ENCODE measurements around the gene ZBTB20.

ZBTB20 gene

DNA sequence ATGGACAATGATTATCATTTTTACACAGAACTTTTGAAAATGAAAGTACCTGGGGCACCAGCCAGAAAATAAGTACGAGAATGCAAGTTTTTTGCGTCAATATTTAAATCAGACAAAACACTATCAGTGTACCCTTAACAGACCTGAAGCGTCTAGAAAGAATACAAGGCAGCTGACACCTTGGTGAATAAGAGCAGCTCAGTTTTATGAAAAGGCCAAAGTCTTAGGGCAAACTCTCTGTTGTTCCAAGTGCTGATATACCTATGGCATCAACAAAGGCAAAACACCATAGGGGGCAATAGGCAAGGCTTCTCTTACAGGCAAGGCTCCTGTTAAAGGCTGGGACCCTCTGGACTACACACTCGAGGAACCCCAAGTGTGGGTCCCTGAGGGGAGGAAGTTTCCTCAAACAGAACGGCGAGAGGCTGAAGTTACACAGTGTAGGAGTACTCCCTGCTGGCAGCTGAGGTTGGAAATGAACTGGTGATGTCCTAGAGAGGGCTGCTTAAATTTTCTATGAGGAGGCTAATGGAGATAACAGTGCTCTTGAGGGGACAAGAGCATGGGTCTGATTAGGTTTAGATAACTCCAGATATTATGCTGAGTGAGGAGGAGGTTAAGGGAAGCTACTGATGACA is 562.2 kb downstream of the ZBTB20 start:
- no peak overlapping the region for H3K9ac ChIP-seq (ENCODE audit: low read depth, low read length)
- H3K4me1 ChIP-seq (ENCODE audit: control insufficient read depth, insufficient read depth, low read length), result no peaks in the 10 kb centered on the region
- no peak overlapping the region for H3K4me3 ChIP-seq (ENCODE audit: low read depth, low read length)

DNA sequence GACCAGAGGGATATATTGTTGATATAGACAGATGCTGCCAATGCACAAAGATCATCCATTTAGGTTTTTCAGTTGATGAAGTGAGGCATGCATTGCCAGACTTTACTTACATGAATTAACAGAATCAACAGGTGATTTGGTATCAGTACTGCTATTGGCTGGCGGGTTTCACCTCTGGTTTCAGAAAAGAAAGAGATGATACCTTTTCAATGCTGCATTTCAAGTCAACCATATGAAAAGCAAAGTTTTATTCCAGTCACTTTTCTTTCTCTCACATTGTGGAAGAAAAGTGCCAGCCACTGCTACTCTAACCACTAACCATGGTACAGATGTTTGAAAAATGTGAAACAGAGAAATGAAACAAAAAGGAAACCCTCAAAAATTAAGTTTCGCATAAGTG is 564.2 kb downstream of the ZBTB20 start:
- Histone ChIP-seq H3K9me3 (ENCODE audit: control insufficient read depth, insufficient read depth, low read length) (no peaks in the 10 kb centered on the region), H3K9ac (ENCODE audit: low read depth, low read length) (no peak overlapping the region), H3K27me3 (ENCODE audit: control insufficient read depth, insufficient read depth, low read length) (no peaks in the 10 kb centered on the region), H3K4me3 (ENCODE audit: low read depth, low read length) (no peak overlapping the region), H3K4me1 (ENCODE audit: control insufficient read depth, insufficient read depth, low read length) (no peaks in the 10 kb centered on the region), H3K36me3 (ENCODE audit: control insufficient read depth, insufficient read depth, low read length) (no peaks in the 10 kb centered on the region)

More for the DNA sequence above, 562.2 kb downstream of the ZBTB20 start:
- Histone ChIP-seq H3K36me3 (ENCODE audit: control insufficient read depth, insufficient read depth, low read length) (no peaks in the 10 kb centered on the region), H3K27me3 (ENCODE audit: control insufficient read depth, insufficient read depth, low read length) (no peaks in the 10 kb centered on the region), H3K9me3 (ENCODE audit: control insufficient read depth, insufficient read depth, low read length) (no peaks in the 10 kb centered on the region)

DNA sequence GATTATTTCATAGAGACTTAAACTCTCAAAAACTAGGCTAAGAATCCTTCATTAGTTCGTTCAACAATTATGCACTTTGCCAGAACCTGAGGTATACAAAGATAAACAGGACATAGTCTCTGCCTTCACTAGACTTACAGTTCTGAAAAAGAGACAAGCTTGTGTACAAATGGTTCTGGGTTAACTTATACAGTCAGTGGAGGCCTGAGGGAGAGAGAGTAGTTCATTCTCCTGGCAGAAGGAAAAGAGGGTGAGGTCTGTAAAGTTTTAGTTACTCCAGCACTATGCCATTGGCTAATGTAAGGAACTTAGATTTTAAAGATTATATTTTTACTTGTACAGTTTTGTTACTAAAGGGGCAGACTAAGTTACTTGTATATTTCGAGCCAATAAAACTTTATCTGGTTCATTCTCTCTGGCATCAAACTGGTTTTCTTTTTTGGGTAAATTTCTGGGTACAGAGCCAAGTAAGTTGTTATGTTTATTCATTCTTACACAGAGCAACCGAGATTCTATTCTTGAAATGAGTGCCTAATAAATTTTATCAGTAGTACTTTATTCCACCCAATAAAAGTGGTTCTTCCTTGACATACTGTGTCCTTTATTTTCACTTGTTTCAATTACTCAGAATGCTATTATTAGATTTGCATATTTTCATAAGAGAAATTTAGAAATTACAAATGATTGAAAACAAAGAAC is 574.6 kb downstream of the ZBTB20 start:
- Histone ChIP-seq H3K9ac (ENCODE audit: low read depth, low read length) (no peak overlapping the region), H3K4me1 (ENCODE audit: control insufficient read depth, insufficient read depth, low read length) (peaks cover 15% of the 10 kb centered on the region), H3K4me3 (ENCODE audit: low read depth, low read length) (no peak overlapping the region), H3K9me3 (ENCODE audit: control insufficient read depth, insufficient read depth, low read length) (no peaks in the 10 kb centered on the region), H3K36me3 (ENCODE audit: control insufficient read depth, insufficient read depth, low read length) (no peaks in the 10 kb centered on the region), H3K27me3 (ENCODE audit: control insufficient read depth, insufficient read depth, low read length) (no peaks in the 10 kb centered on the region)

DNA sequence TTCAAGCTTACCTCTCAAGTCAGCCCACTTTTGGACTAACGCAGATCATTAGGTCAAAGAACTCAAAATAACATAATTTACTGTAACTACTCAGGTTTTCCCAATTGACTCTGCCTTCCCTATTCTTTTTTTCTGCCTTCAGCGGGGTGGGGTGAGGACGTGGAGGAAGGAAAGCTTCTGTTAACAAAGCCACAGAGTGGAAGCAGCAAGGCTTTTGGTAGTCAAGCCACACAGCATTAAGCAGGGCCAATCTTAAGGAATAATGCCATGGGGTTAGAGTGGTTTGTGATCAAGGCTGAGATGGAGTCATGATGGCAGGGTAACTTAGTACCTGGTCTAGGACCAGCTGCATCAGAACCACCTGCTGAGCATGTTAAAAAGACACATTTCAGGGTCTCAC is 575.7 kb downstream of the ZBTB20 start:
- Histone ChIP-seq H3K9ac (ENCODE audit: low read depth, low read length) (no peak overlapping the region), H3K36me3 (ENCODE audit: control insufficient read depth, insufficient read depth, low read length) (no peaks in the 10 kb centered on the region), H3K9me3 (ENCODE audit: control insufficient read depth, insufficient read depth, low read length) (no peaks in the 10 kb centered on the region), H3K4me3 (ENCODE audit: low read depth, low read length) (no peak overlapping the region), H3K4me1 (ENCODE audit: control insufficient read depth, insufficient read depth, low read length) (peaks cover 17% of the 10 kb centered on the region), H3K27me3 (ENCODE audit: control insufficient read depth, insufficient read depth, low read length) (no peaks in the 10 kb centered on the region)

DNA sequence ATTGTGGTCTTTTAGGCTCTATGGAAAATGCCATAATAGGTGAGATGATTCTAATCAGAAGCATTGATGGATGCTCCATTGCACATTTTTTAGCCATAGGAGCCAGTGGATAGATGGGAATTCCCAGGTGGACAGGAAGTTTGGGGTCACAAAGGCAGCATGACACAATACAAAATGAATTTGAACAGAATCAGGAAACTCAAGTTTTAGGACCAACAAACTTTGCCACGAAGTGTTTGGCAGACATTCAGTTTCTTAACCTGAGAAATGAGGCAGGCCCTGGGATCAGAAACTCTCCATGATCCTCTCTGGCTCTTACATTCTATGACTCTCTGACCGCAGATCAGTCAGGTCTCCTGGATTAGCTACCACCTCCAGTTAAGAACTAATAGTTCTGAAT is 577.9 kb downstream of the ZBTB20 start:
- Histone ChIP-seq H3K27me3 (ENCODE audit: control insufficient read depth, insufficient read depth, low read length) (no peaks in the 10 kb centered on the region), H3K9ac (ENCODE audit: low read depth, low read length) (no peak overlapping the region), H3K9me3 (ENCODE audit: control insufficient read depth, insufficient read depth, low read length) (no peaks in the 10 kb centered on the region), H3K4me3 (ENCODE audit: low read depth, low read length) (no peak overlapping the region), H3K36me3 (ENCODE audit: control insufficient read depth, insufficient read depth, low read length) (no peaks in the 10 kb centered on the region), H3K4me1 (ENCODE audit: control insufficient read depth, insufficient read depth, low read length) (peaks cover 28% of the 10 kb centered on the region)

- no peak overlapping the region for H3K9ac ChIP-seq (ENCODE audit: low read depth, low read length)
- H3K4me3 ChIP-seq (ENCODE audit: low read depth, low read length), result no peak overlapping the region
- H3K9me3 ChIP-seq (ENCODE audit: control insufficient read depth, insufficient read depth, low read length), result no peaks in the 10 kb centered on the region
- no peaks in the 10 kb centered on the region for H3K27me3 ChIP-seq (ENCODE audit: control insufficient read depth, insufficient read depth, low read length)
- H3K36me3 ChIP-seq (ENCODE audit: control insufficient read depth, insufficient read depth, low read length), result no peaks in the 10 kb centered on the region
- H3K4me1 ChIP-seq (ENCODE audit: control insufficient read depth, insufficient read depth, low read length), result peaks cover 28% of the 10 kb centered on the region
Measured at GRCh38 chr3:114567771-114568170, 579.3 kb downstream of the ZBTB20 start.

DNA sequence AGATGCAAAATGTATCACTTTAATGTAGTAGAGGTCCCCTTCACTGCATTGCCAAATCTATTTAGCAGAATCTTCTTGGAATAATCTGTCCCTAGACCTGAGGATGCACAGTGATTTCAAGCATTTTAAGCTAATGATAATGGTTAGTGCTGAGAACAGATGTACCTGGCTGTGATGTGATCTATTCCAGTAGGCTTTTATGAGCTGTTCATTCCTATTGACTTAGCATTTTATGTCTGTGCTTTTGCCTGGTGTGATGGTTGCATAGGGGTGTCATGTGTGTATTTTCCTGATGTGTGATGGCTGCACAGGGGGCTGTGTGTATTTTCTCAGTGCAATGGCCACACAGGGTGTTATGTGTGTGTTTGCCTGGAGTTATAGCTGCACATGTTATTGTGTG is 580.3 kb downstream of the ZBTB20 start:
- H3K4me1 ChIP-seq (ENCODE audit: control insufficient read depth, insufficient read depth, low read length), result peaks cover 25% of the 10 kb centered on the region
- H3K9me3 ChIP-seq (ENCODE audit: control insufficient read depth, insufficient read depth, low read length), result no peaks in the 10 kb centered on the region
- no peak overlapping the region for H3K9ac ChIP-seq (ENCODE audit: low read depth, low read length)
- no peaks in the 10 kb centered on the region for H3K27me3 ChIP-seq (ENCODE audit: control insufficient read depth, insufficient read depth, low read length)
- H3K36me3 ChIP-seq (ENCODE audit: control insufficient read depth, insufficient read depth, low read length), result no peaks in the 10 kb centered on the region
- H3K4me3 ChIP-seq (ENCODE audit: low read depth, low read length), result no peak overlapping the region

DNA sequence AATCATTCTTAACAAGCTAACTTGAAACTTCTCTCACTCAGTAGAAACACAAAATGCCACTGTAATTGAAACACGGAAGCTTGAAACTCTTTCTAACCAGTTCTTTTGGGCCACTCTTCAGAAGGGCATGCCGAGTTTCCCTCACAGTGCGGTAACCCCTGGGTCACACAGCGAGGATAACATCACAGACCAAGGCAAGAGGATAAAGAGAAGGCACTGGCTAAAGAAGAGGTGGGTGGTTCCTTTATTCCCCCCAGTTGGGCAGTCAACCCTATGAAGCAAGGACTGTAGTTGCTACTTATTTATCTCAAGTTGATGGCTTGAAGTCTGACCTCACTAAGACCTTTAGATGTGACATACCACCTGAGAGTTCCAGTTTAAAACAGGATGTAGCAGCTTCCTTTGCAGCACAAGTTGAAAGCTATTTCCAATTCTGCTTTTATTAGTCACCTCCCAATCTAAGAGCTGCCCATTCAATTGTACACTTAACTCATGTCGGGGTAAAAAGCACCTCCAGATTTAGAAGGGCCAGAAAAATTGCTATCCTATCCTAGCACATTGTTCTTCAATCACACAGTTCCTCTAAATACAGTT is 580.8 kb downstream of the ZBTB20 start:
- no peak overlapping the region for H3K9ac ChIP-seq (ENCODE audit: low read depth, low read length)
- H3K4me1 ChIP-seq (ENCODE audit: control insufficient read depth, insufficient read depth, low read length), result peaks cover 20% of the 10 kb centered on the region
- no peaks in the 10 kb centered on the region for H3K27me3 ChIP-seq (ENCODE audit: control insufficient read depth, insufficient read depth, low read length)
- no peaks in the 10 kb centered on the region for H3K9me3 ChIP-seq (ENCODE audit: control insufficient read depth, insufficient read depth, low read length)
- no peak overlapping the region for H3K4me3 ChIP-seq (ENCODE audit: low read depth, low read length)
- H3K36me3 ChIP-seq (ENCODE audit: control insufficient read depth, insufficient read depth, low read length), result no peaks in the 10 kb centered on the region

DNA sequence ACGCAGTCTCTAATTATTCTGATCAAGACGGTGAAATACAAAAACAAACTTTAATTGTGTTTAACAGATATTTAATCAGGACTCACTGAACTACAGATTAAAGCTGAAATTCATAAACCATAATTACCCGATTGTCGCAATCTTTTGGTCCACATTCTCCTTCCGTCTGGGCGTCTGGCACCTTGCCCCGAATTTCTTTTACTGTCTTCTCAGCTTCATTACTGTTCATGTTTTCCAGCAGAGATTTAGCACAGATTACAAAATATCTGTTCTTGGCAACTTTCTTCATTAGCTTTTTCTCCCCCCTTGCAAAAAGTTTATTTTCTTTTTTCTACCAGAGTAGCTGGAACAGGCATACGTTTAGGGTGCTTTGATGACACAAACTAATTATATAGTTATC is 581.9 kb downstream of the ZBTB20 start:
- H3K9me3 ChIP-seq (ENCODE audit: control insufficient read depth, insufficient read depth, low read length), result no peaks in the 10 kb centered on the region
- no peak overlapping the region for H3K4me3 ChIP-seq (ENCODE audit: low read depth, low read length)
- H3K9ac ChIP-seq (ENCODE audit: low read depth, low read length), result no peak overlapping the region
- peaks cover 17% of the 10 kb centered on the region for H3K4me1 ChIP-seq (ENCODE audit: control insufficient read depth, insufficient read depth, low read length)
- H3K27me3 ChIP-seq (ENCODE audit: control insufficient read depth, insufficient read depth, low read length), result no peaks in the 10 kb centered on the region
- no peaks in the 10 kb centered on the region for H3K36me3 ChIP-seq (ENCODE audit: control insufficient read depth, insufficient read depth, low read length)

DNA sequence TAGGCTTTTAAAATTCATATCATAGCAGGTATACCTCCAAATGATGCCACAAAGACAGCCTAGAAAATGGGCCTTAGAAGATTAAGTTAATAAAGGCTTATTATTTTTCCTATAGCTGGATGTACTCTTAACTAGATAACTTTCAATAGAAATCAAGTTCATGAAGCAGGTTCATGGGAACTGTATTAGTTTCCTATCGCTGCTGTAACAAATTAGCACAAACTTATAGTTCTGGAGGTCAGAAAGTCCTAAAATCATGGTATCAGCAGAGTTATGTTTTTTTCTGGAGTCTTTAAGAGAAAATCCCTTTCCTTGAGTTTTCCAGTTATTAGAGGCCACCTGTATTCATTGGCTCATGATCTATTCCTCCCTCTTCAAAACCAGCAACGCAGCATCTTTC is 583.4 kb downstream of the ZBTB20 start:
- H3K4me3 ChIP-seq (ENCODE audit: low read depth, low read length), result no peak overlapping the region
- H3K9ac ChIP-seq (ENCODE audit: low read depth, low read length), result no peak overlapping the region
- H3K4me1 ChIP-seq (ENCODE audit: control insufficient read depth, insufficient read depth, low read length), result peaks cover 17% of the 10 kb centered on the region
- H3K27me3 ChIP-seq (ENCODE audit: control insufficient read depth, insufficient read depth, low read length), result no peaks in the 10 kb centered on the region
- H3K36me3 ChIP-seq (ENCODE audit: control insufficient read depth, insufficient read depth, low read length), result no peaks in the 10 kb centered on the region
- H3K9me3 ChIP-seq (ENCODE audit: control insufficient read depth, insufficient read depth, low read length), result no peaks in the 10 kb centered on the region

- Histone ChIP-seq H3K4me3 (ENCODE audit: low read depth, low read length) (no peak overlapping the region), H3K27me3 (ENCODE audit: control insufficient read depth, insufficient read depth, low read length) (no peaks in the 10 kb centered on the region), H3K4me1 (ENCODE audit: control insufficient read depth, insufficient read depth, low read length) (peaks cover 13% of the 10 kb centered on the region), H3K36me3 (ENCODE audit: control insufficient read depth, insufficient read depth, low read length) (no peaks in the 10 kb centered on the region), H3K9ac (ENCODE audit: low read depth, low read length) (no peak overlapping the region), H3K9me3 (ENCODE audit: control insufficient read depth, insufficient read depth, low read length) (no peaks in the 10 kb centered on the region)
Measured at GRCh38 chr3:114562557-114562956, 584.5 kb downstream of the ZBTB20 start.

DNA sequence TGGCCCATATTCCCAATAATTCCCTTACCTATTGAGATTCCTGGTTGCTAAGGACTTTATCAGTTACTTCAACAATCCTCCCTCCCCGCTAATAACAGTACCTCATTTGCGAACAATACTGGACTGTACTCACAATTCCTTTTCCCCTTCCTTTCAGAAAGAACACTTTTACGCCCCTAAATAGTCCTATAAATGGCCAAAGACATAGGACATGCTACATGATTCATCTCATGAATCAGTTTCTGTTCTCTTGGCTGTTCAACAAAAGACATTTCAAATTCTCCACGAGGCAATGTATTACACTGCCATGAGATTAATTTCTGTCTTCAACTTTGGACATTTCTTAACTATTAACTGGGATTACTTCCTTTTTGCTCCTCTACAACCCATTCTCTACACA is 588.8 kb downstream of the ZBTB20 start:
- Histone ChIP-seq H3K36me3 (ENCODE audit: control insufficient read depth, insufficient read depth, low read length) (no peaks in the 10 kb centered on the region), H3K9ac (ENCODE audit: low read depth, low read length) (no peak overlapping the region)

More for the DNA sequence above, 588.8 kb downstream of the ZBTB20 start:
- H3K27me3 ChIP-seq (ENCODE audit: control insufficient read depth, insufficient read depth, low read length), result no peaks in the 10 kb centered on the region
- no peaks in the 10 kb centered on the region for H3K4me1 ChIP-seq (ENCODE audit: control insufficient read depth, insufficient read depth, low read length)
- H3K4me3 ChIP-seq (ENCODE audit: low read depth, low read length), result no peak overlapping the region
- no peaks in the 10 kb centered on the region for H3K9me3 ChIP-seq (ENCODE audit: control insufficient read depth, insufficient read depth, low read length)

All from iPS-15b (cell line).